Erythroblast (primary cell): Measurements from ENCODE around the gene CYFIP2.

ENCODE experiments used
- GATA1 ChIP-seq: IDR thresholded peaks from 2 replicates; pipeline ENCODE4 v1.6.1; 2011; ENCODE audit warnings: low read depth, mild to moderate bottlenecking, control low read depth, low read length, moderate library complexity
- POLR2A ChIP-seq: IDR thresholded peaks from 2 replicates; pipeline ENCODE4 v1.6.1; 2011; ENCODE audit warnings: mild to moderate bottlenecking, low read length

DNA sequence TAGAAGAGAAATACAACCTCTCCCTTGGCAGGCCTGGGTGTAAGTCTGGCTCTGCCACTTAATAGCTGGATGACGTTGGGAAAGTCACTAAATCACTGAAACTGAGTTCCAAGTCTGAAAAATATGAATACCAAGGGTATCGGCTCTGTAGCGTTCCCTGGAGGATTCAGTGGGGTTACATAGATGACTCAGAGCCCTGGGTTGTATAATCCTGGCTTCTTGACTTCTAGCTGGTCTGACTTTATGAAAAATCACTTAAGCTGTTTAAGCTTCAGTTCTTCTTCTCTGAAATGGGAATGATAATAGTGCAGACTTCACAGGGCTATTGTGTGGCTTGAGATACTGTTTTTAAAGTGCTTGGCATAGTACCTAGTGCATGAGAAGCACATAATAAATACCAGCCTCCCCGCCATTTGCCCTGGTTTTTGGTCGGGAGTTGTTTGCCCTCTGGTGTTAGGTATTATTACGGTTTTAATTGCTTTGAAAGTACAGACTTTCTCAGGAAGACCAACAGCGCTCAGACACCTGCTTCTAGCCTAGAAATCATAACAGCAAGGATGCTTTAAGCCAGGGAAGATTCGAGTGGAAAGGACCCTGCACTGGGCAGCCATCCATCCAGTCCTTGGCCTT lies 43.0 kb downstream of the CYFIP2 start:
- TF ChIP-seq POLR2A (no peak), GATA1 (no peak)
